ENCODE measurements around the gene SLC22A4. TPM values are rescaled to one million over a fixed set of nuclear protein-coding genes. Genes with fewer than 3 reads are reported as not detected.

Gene SLC22A4
- total RNA-seq, 1 donor from 2014 or later: 2.6 TPM

Small RNA genes within 50 kb of the gene (small RNA-seq; reads per million reads assigned to genes)
- not detected for gene MIR3936 (ENCODE audit: low replicate concordance)

Other genes with a start within 250 kb of the SLC22A4 start
- gene IL3, start 233.7 kb upstream of the SLC22A4 start, total RNA-seq: not detected
- gene CSF2, start 220.6 kb upstream of the SLC22A4 start, total RNA-seq: not detected
- gene P4HA2, start 66.5 kb upstream of the SLC22A4 start, total RNA-seq: 88.9 TPM
- gene PDLIM4, start 36.7 kb upstream of the SLC22A4 start, total RNA-seq: 20.6 TPM
- gene SLC22A5, start 75.3 kb downstream of the SLC22A4 start, total RNA-seq: 6.1 TPM
- 11.0 TPM for gene IRF1, start 196.4 kb downstream of the SLC22A4 start, total RNA-seq
- not detected for gene IL5, start 249.1 kb downstream of the SLC22A4 start, total RNA-seq

Measured in skin of body (tissue), 2 donors.